Mesendoderm (in vitro differentiated cells): Measurements from ENCODE around the gene SLC11A1.

ENCODE experiments used
- DNase-seq: peaks from one replicate; pipeline ENCODE4 v3.0.0; 2013
- H2AK5ac ChIP-seq: 2 replicates; pipeline ENCODE4 v1.6.1; 2013; ENCODE audit warnings: low read length, inconsistent platforms
- H2BK120ac ChIP-seq: 2 replicates; pipeline ENCODE4 v1.6.1; 2013; ENCODE audit warnings: low read depth, mild to moderate bottlenecking, low read length, moderate library complexity, mixed read lengths
- H2BK15ac ChIP-seq: replicated peaks from 2 replicates; pipeline ENCODE4 v1.6.1; 2013; ENCODE audit warnings: low read depth, mild to moderate bottlenecking, moderate library complexity
- H2BK5ac ChIP-seq: 2 replicates; pipeline ENCODE4 v1.6.1; 2013; ENCODE audit warnings: low read length, inconsistent platforms
- H3K18ac ChIP-seq: 2 replicates; pipeline ENCODE4 v1.6.1; 2013; ENCODE audit warnings: mild to moderate bottlenecking, low read length, mixed read lengths
- H3K23ac ChIP-seq: one replicate; pipeline ENCODE4 v1.6.1; 2013; ENCODE audit warnings: low read length
- H3K27ac ChIP-seq: 2 replicates; pipeline ENCODE4 v1.5.1; 2013; ENCODE audit warnings: low read depth, mild to moderate bottlenecking, inconsistent platforms, low read length, moderate library complexity
- H3K27me3 ChIP-seq: 2 replicates; pipeline ENCODE4 v1.6.1; 2013; ENCODE audit warnings: low read length, control low read depth, mild to moderate bottlenecking, inconsistent platforms; ENCODE audit not compliant: insufficient read depth, poor library complexity
- H3K36me3 ChIP-seq: 2 replicates; pipeline ENCODE4 v1.6.1; 2013; ENCODE audit warnings: low read length, inconsistent platforms; ENCODE audit not compliant: control insufficient read depth, insufficient read depth
- H3K4ac ChIP-seq: one replicate; pipeline ENCODE4 v1.6.1; 2013; ENCODE audit warnings: low read depth, mild to moderate bottlenecking, low read length, moderate library complexity
- H3K4me1 ChIP-seq: 2 replicates; pipeline ENCODE4 v1.6.1; 2013; ENCODE audit warnings: low read depth, low read length, inconsistent platforms; ENCODE audit not compliant: control insufficient read depth
- H3K4me2 ChIP-seq: 2 replicates; pipeline ENCODE4 v1.6.1; 2013; ENCODE audit warnings: low read length
- H3K4me3 ChIP-seq: 2 replicates; pipeline ENCODE4 v1.5.1; 2013; ENCODE audit warnings: mild to moderate bottlenecking, low read length
- H3K56ac ChIP-seq: one replicate; pipeline ENCODE4 v1.6.1; 2013; ENCODE audit warnings: low read length
- H3K79me1 ChIP-seq: 2 replicates; pipeline ENCODE4 v1.6.1; 2013; ENCODE audit warnings: low read length, inconsistent platforms
- H3K79me2 ChIP-seq: 2 replicates; pipeline ENCODE4 v1.6.1; 2013; ENCODE audit warnings: mild to moderate bottlenecking, low read length; ENCODE audit not compliant: control insufficient read depth, insufficient read depth
- H3K9ac ChIP-seq: 2 replicates; pipeline ENCODE4 v1.6.1; 2013; ENCODE audit warnings: low read length, inconsistent platforms
- H4K5ac ChIP-seq: one replicate; pipeline ENCODE4 v1.6.1; 2013; ENCODE audit warnings: low read length
- H4K8ac ChIP-seq: one replicate; pipeline ENCODE4 v1.6.1; 2013; ENCODE audit warnings: low read depth, mild to moderate bottlenecking, control low read depth, low read length, moderate library complexity
- WGBS: extraction: QIAGEN DNeasy Blood & Tissue Kit; methylation state at CpG from one replicate; pipeline ENCODE4 v1.1.7; 2013; ENCODE audit warnings: low lambda C conversion rate, missing lambda C conversion rate; ENCODE audit not compliant: insufficient coverage; ENCODE audit errors: extremely low coverage; 5-methylcytosine and 5-hydroxymethylcytosine counted together

The SLC11A1 gene

DNA sequence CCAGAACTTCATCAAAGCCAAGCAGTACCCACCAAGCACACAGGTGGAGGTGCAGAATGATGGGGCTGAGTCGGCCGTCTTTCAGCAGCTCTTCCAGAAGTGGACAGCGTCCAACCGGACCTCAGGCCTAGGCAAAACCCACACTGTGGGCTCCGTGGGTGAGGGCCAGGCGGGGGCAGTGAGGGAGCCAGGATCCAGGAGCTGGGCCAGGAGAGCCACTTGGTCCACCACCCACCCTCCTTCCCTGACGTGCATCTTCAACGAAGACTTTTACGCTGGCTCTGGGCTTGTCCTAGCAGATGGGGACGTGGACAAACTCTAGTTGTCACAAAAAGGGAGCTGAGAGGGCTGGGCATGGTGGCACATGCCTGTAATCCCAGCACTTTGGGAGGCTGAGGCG lies 48.6 kb downstream of the SLC11A1 start:
- no peak overlapping the region for H3K9ac ChIP-seq
- no CpG with 5 or more reads among the region's 11 CpGs for WGBS
- no peaks in the 10 kb centered on the region for H3K36me3 ChIP-seq
- no peak overlapping the region for H3K4me3 ChIP-seq
- no peak overlapping the region for H2BK15ac ChIP-seq
- H3K4ac ChIP-seq = no peak overlapping the region
- no peak overlapping the region for H3K27ac ChIP-seq
- no peaks in the 10 kb centered on the region for H3K79me1 ChIP-seq
- H3K79me2 ChIP-seq = no peaks in the 10 kb centered on the region
- H2AK5ac ChIP-seq = no peak overlapping the region
- no peak for DNase-seq
- no peak overlapping the region for H4K8ac ChIP-seq
- no peak overlapping the region for H3K23ac ChIP-seq
- no peak overlapping the region for H2BK5ac ChIP-seq
- no peak overlapping the region for H2BK120ac ChIP-seq
- H3K27me3 ChIP-seq = no peaks in the 10 kb centered on the region
- no peak overlapping the region for H3K4me2 ChIP-seq
- no peaks in the 10 kb centered on the region for H3K4me1 ChIP-seq
- no peak overlapping the region for H4K5ac ChIP-seq
- H3K56ac ChIP-seq = no peak overlapping the region
- H3K18ac ChIP-seq = no peak overlapping the region

DNA sequence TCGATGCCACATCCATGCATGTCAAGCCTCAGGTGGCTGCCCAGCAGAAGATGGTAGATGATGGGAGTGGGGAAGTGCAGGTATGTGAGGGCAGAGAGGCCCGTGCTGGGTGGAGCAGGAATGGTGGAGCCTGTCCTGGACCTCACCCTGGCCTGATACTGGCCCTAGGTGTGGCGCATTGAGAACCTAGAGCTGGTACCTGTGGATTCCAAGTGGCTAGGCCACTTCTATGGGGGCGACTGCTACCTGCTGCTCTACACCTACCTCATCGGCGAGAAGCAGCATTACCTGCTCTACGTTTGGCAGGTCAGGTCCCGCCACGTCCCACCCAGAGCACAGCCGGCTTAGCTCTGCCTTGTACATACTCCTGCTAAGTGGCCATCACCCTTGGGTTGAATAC lies 49.8 kb downstream of the SLC11A1 start:
- no peaks in the 10 kb centered on the region for H3K79me2 ChIP-seq
- H3K56ac ChIP-seq = no peak overlapping the region
- H3K4me3 ChIP-seq = no peak overlapping the region
- H3K79me1 ChIP-seq = no peaks in the 10 kb centered on the region
- H2BK120ac ChIP-seq = no peak overlapping the region
- no peak overlapping the region for H2BK5ac ChIP-seq
- no peak overlapping the region for H4K8ac ChIP-seq
- H3K27me3 ChIP-seq = no peaks in the 10 kb centered on the region
- no peak overlapping the region for H4K5ac ChIP-seq
- no peak overlapping the region for H3K9ac ChIP-seq
- no CpG with 5 or more reads among the region's 10 CpGs for WGBS
- no peaks in the 10 kb centered on the region for H3K36me3 ChIP-seq
- no peak overlapping the region for H3K4ac ChIP-seq
- no peak for DNase-seq
- H2AK5ac ChIP-seq = no peak overlapping the region
- no peak overlapping the region for H2BK15ac ChIP-seq
- no peak overlapping the region for H3K23ac ChIP-seq
- H3K4me1 ChIP-seq = no peaks in the 10 kb centered on the region
- H3K4me2 ChIP-seq = no peak overlapping the region
- H3K18ac ChIP-seq = no peak overlapping the region
- no peak overlapping the region for H3K27ac ChIP-seq

DNA sequence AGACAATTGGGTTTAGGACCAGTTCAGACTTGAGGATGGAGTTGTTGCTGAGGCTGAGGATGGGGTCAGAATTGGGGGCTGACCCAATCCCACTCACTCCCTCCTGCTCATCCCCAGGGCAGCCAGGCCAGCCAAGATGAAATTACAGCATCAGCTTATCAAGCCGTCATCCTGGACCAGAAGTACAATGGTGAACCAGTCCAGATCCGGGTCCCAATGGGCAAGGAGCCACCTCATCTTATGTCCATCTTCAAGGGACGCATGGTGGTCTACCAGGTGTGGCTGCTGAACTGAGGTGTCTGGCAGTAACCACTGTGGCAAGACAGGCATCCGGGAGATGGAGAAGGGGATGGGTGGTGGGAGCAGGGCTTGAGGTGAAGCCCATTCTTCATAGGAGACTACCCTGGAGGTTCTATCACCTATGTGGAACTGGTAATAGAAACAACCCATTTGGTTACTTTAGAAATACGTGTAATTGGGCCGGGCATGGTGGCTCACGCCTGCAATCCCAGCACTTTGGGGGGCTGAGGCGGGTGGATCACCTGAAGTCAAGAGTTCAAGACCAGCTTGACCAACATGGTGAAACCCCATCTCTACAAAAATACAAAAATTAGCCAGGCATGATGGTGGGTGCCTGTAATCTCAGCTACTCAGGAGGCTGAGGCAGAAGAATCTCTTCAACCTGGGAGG lies 50.7 kb downstream of the SLC11A1 start:
- no peaks in the 10 kb centered on the region for H3K79me2 ChIP-seq
- H3K27ac ChIP-seq = no peak overlapping the region
- no peak overlapping the region for H2AK5ac ChIP-seq
- H3K4me1 ChIP-seq = no peaks in the 10 kb centered on the region
- H3K79me1 ChIP-seq = no peaks in the 10 kb centered on the region
- no peak overlapping the region for H3K56ac ChIP-seq
- H3K18ac ChIP-seq = no peak overlapping the region
- no peak overlapping the region for H3K4me3 ChIP-seq
- H2BK120ac ChIP-seq = no peak overlapping the region
- no peak overlapping the region for H3K4me2 ChIP-seq
- no peak for DNase-seq
- no peak overlapping the region for H2BK5ac ChIP-seq
- H4K5ac ChIP-seq = no peak overlapping the region
- no peak overlapping the region for H3K9ac ChIP-seq
- no CpG with 5 or more reads among the region's 8 CpGs for WGBS
- H2BK15ac ChIP-seq = no peak overlapping the region
- no peak overlapping the region for H4K8ac ChIP-seq
- H3K36me3 ChIP-seq = no peaks in the 10 kb centered on the region
- H3K23ac ChIP-seq = no peak overlapping the region
- no peak overlapping the region for H3K4ac ChIP-seq
- H3K27me3 ChIP-seq = no peaks in the 10 kb centered on the region

- no peak overlapping the region for H4K5ac ChIP-seq
- H3K4ac ChIP-seq = no peak overlapping the region
- H2BK5ac ChIP-seq = no peak overlapping the region
- H3K27me3 ChIP-seq = no peaks in the 10 kb centered on the region
- no peak overlapping the region for H3K56ac ChIP-seq
- H3K23ac ChIP-seq = no peak overlapping the region
- no peak for DNase-seq
- H4K8ac ChIP-seq = no peak overlapping the region
- no peak overlapping the region for H3K9ac ChIP-seq
- no peak overlapping the region for H2BK15ac ChIP-seq
- no peak overlapping the region for H3K27ac ChIP-seq
- H3K4me2 ChIP-seq = no peak overlapping the region
- no peaks in the 10 kb centered on the region for H3K79me2 ChIP-seq
- H3K18ac ChIP-seq = no peak overlapping the region
- H2AK5ac ChIP-seq = no peak overlapping the region
- WGBS = no CpG with 5 or more reads among the region's 9 CpGs
- no peaks in the 10 kb centered on the region for H3K79me1 ChIP-seq
- no peak overlapping the region for H3K4me3 ChIP-seq
- no peaks in the 10 kb centered on the region for H3K36me3 ChIP-seq
- no peak overlapping the region for H2BK120ac ChIP-seq
- no peaks in the 10 kb centered on the region for H3K4me1 ChIP-seq
Measured at GRCh38 chr2:218434456-218434855, 52.4 kb downstream of the SLC11A1 start.

DNA sequence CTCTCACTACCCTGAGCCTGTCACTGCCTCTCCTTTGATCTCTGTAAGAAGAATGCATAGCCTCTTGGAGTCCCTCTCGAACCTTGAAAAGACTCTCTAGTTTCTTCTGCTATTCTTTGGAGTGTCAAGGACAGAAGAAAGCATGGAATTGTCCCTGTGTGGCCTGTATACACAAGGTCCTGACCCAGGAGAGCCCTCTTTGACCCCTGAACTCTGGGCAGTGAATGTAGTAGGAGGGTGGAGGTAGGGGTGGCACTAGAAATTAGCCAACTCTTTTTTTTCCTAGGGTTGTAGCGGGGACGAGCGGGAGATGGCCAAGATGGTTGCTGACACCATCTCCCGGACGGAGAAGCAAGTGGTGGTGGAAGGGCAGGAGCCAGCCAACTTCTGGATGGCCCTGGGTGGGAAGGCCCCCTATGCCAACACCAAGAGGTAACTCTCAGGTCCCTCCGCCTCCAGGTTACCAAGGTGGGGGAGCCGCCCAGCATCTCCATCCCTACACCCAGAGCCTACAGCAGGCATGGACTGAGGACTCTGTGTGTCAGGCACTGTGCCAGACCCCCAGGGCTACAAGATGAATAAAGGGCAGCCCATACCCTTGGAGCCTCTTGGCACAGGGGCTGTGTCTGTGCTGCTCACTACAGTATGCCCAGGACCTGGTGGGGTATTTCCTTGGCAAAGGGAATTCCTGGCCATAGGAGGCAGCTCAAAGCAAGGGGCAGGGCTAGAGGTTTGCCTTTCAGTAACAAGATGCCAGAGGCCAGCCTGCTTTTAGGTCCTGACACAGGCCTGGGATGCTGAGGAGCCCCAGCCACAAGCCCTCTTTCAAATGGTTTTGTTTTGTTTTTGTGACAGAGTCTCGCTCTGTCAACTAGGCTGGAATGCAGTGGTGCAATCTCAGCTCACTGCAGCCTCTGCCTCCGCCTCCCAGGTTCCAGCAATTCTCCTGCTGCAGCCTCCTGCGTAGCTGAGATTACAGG lies 53.2 kb downstream of the SLC11A1 start:
- H3K56ac ChIP-seq = no peak overlapping the region
- no peaks in the 10 kb centered on the region for H3K79me2 ChIP-seq
- H2AK5ac ChIP-seq = no peak overlapping the region
- no peak overlapping the region for H4K8ac ChIP-seq
- H3K36me3 ChIP-seq = no peaks in the 10 kb centered on the region
- H4K5ac ChIP-seq = no peak overlapping the region
- DNase-seq = no peak
- H3K18ac ChIP-seq = no peak overlapping the region
- no peak overlapping the region for H3K27ac ChIP-seq
- no peaks in the 10 kb centered on the region for H3K79me1 ChIP-seq
- H3K27me3 ChIP-seq = no peaks in the 10 kb centered on the region
- no peak overlapping the region for H3K4me3 ChIP-seq
- no peak overlapping the region for H3K4me2 ChIP-seq
- no peak overlapping the region for H3K23ac ChIP-seq
- H2BK120ac ChIP-seq = no peak overlapping the region
- no peak overlapping the region for H2BK15ac ChIP-seq
- WGBS = no CpG with 5 or more reads among the region's 11 CpGs
- H3K4ac ChIP-seq = no peak overlapping the region
- H3K9ac ChIP-seq = no peak overlapping the region
- H2BK5ac ChIP-seq = no peak overlapping the region
- H3K4me1 ChIP-seq = no peaks in the 10 kb centered on the region
